ENCODE measurements around the gene MATK.

DNA sequence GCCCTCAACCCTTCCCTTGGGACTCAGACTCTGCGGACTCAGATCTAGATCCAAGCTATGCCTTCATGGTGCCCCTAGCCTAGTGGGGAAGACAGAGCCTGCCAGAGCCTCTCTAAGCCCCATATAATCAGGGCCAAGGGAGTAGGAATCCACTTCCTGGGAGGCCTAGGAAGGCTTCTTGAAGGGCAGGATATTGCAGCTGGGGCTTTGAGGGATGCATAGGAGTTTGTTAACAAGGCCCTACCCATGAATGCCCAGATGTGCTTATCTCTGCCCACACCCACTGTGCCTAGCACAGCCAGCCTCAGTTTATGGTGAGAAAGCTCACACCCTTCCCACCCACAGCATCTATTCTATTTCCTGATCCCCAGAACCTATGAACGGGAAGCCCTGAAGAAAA is 36.0 kb downstream of the MATK start:
- no peak for TF ChIP-seq CTCF (IDR thresholded peaks at IDR 0.05; ENCODE audit: insufficient read depth, low read depth, low read length)
- no peak for TF ChIP-seq EZH2 (IDR thresholded peaks at IDR 0.05; ENCODE audit: insufficient read depth, low read length)
